Small intestine (tissue), 7 donors: ENCODE measurements around the gene MIEF1. TPM values are rescaled to one million over a fixed set of nuclear protein-coding genes. Genes with fewer than 3 reads are reported as not detected.
A peak's percentile ranks its signal among the peaks of the same experiment; 100 is the strongest.

Source experiments
- DNase-seq, 2 donors: peaks; one replicate each; pipeline versions ENCODE4 v3.0.0 to v3.0.0-alpha.2; 2013
- FAIRE-seq: peaks from 2 replicates; lab custom pipeline; 2012; peaks lifted over from hg19 to GRCh38; lab: Jason Lieb, UNC
- H3K27ac ChIP-seq, 3 donors: one replicate each; pipeline ENCODE4 v1.5.1; 2013; ENCODE audit warnings: low read length in 2 of 3, mild to moderate bottlenecking in 2 of 3, control low read depth in 1 of 3, inconsistent platforms in 1 of 3, low read depth in 1 of 3, moderate library complexity in 1 of 3
- H3K27me3 ChIP-seq, 3 donors: one replicate each; pipeline ENCODE4 v1.6.1; 2013; ENCODE audit warnings: low read length in 3 of 3, inconsistent platforms in 1 of 3; ENCODE audit not compliant: control insufficient read depth in 3 of 3, insufficient read depth in 3 of 3
- H3K36me3 ChIP-seq, 3 donors: one replicate each; pipeline ENCODE4 v1.6.1; 2013; ENCODE audit warnings: low read length in 3 of 3, inconsistent platforms in 1 of 3, low read depth in 1 of 3, mild to moderate bottlenecking in 1 of 3, moderate library complexity in 1 of 3; ENCODE audit not compliant: control insufficient read depth in 3 of 3, insufficient read depth in 2 of 3
- H3K4me1 ChIP-seq, 3 donors: one replicate each; pipeline ENCODE4 v1.6.1; 2013; ENCODE audit warnings: low read length in 2 of 3, inconsistent platforms in 1 of 3, low read depth in 1 of 3, mild to moderate bottlenecking in 1 of 3, moderate library complexity in 1 of 3; ENCODE audit not compliant: control insufficient read depth in 3 of 3, insufficient read depth in 2 of 3
- H3K4me3 ChIP-seq, 3 donors: one replicate each; pipeline ENCODE4 v1.5.1; 2013; ENCODE audit warnings: low read length in 3 of 3, control low read depth in 1 of 3, inconsistent platforms in 1 of 3, low read depth in 1 of 3, mild to moderate bottlenecking in 1 of 3, moderate library complexity in 1 of 3
- H3K9me3 ChIP-seq, 2 donors: one replicate each; pipeline ENCODE4 v1.6.1; 2013; ENCODE audit warnings: low read depth in 1 of 2, low read length in 1 of 2; ENCODE audit not compliant: control insufficient read depth in 2 of 2, insufficient read depth in 1 of 2
- WGBS, 3 donors: extraction: QIAGEN DNeasy Blood & Tissue Kit; methylation state at CpG; one replicate each; pipeline ENCODE4 v1.1.7; 2013; 5-methylcytosine and 5-hydroxymethylcytosine counted together
- polyA plus RNA-seq, 4 donors: library from polyadenylated mRNA; stranded (reverse) in 3 of 4; unstranded in 1 of 4; fragments of 200-250 nt in 3 of 4; fragments of 120-200 nt in 1 of 4; gene quantifications; one replicate each; pipeline versions ENCODE4 v1.2.1 to v1.2.3, GENCODE V29; 2013
- donor health status: healthy with polysubstance abuse.
- donor health status: control.
- donor health status: control.
- donor health status: Bipolar disorder and iron deficiency.
- donor health status: healthy.

The MIEF1 gene
- polyA plus RNA-seq, 4 donors: 12.2 to 37.5 (median 18.7) TPM

DNA sequence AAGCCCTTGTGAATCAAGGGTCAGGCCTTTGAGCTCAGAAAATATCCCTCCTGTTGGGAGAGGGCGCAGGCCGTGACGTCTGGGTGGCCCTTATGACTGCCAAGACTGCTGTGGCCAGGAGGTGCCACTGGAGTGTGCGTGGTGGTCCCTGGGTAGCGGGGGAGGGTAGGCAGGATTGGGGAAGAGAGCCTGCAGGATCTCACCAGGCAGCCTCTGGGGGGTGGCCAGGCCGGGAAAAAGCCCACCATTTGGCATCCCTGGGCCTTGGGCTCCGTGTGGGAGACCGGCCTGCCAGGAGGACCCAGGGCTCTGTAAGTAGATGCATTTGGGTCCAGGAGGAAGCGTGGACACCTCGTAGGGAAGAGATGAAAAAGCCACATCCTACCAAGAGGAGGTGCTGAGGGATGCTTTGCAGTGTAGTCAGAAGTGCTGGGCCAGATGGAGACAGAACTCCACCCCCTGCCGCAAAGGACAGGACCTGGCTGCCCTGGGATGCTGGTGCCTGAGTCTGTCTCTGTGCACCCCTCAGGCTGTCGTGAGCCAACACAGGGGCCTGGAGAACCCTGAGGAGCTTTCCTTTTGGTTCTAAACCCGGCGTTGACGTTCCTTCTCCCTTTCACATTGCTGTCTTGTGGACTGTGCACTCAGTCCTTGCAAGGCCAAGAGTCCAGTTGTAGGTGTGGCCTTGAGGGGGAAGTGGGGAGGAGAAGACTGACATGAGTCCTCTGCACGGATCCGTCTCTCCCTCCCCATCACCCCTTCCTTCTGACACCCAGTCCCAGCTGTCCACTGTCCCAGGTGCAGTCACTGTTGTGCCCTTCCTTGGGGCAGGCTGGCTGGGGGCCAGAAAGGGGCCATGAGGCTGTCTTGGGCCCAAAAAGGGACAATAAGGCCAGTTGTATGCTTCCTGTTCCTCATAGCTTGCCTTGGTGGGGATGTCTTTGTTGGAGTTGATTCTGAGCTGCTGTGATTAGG is 12.7 kb upstream of the MIEF1 start:
- no peaks in the 10 kb centered on the region for H3K9me3 ChIP-seq
- H3K27me3 ChIP-seq: no peaks in the 10 kb centered on the region
- DNase-seq: peak; percentile 76 to 83
- H3K4me3 ChIP-seq: no peak overlapping the region
- WGBS, 3 donors: 66 to 74% (median 69%) methylated on average over 17 of the region's 17 CpGs
- H3K36me3 ChIP-seq: peaks cover 3 to 59% (median 4%) of the 10 kb centered on the region in 3 donors
- peak overlapping the region in 1 of 3 donors; percentile 82 for H3K27ac ChIP-seq
- no peak for FAIRE-seq
- peaks cover 0 to 18% (median 8%) of the 10 kb centered on the region in 3 donors for H3K4me1 ChIP-seq

DNA sequence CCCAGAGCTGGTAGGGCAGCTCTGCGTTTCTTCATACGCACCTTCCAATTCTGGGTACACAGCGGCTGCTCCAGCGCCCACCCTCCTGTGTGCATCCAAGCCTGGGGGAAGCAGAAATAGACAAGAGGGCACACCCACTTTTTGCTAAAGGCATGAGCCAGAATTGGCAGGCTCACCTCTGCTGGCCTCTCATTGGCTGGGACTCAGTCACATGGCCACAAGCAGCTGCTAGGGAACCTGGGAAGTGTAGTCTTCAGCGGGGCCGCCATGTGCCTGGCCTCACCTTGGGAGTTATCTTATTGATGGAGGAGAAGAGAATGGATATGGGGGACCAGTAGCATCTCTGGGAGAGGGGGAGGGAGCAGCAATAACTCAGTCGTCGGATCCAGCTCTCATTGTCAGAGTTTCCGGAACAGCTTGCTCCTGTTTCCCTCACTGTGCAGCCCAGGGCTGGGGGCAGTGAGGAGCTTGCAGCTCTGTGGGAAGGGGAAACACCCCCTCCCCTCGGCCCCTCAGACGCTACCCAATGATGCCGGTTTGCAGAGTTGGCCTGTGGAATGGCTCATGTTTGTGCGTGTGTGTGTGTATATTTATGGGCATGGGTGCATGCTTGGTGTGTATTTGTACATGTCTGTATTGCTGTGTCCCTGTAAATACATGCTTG is 11.8 kb upstream of the MIEF1 start:
- H3K4me1 ChIP-seq: peaks cover 0 to 18% (median 8%) of the 10 kb centered on the region in 3 donors
- no peaks in the 10 kb centered on the region for H3K27me3 ChIP-seq
- no peak overlapping the region for H3K4me3 ChIP-seq
- H3K27ac ChIP-seq: peak overlapping the region in 1 of 3 donors; percentile 82
- no peaks in the 10 kb centered on the region for H3K9me3 ChIP-seq
- peak; percentile 68 to 70 for DNase-seq
- H3K36me3 ChIP-seq: peaks cover 3 to 56% (median 4%) of the 10 kb centered on the region in 3 donors
- FAIRE-seq: no peak
- WGBS, 3 donors: 54 to 73% (median 70%) methylated on average over 13 of the region's 13 CpGs

GRCh38 chr22:39490966-39491680 is 11.0 kb upstream of the MIEF1 start:
- H3K4me3 ChIP-seq: no peak overlapping the region
- DNase-seq: no peak
- no peak for FAIRE-seq
- WGBS, 3 donors: 74 to 83% (median 81%) methylated on average over 7 to 9 of the region's 9 CpGs
- H3K27ac ChIP-seq: no peak overlapping the region
- H3K9me3 ChIP-seq: no peaks in the 10 kb centered on the region
- peaks cover 0 to 18% (median 8%) of the 10 kb centered on the region in 3 donors for H3K4me1 ChIP-seq
- H3K36me3 ChIP-seq: peaks cover 3 to 56% (median 4%) of the 10 kb centered on the region in 3 donors
- H3K27me3 ChIP-seq: no peaks in the 10 kb centered on the region

- FAIRE-seq (no peak), DNase-seq (no peak)
- H3K27ac ChIP-seq: no peak overlapping the region
- H3K27me3 ChIP-seq: no peaks in the 10 kb centered on the region
- peaks cover 3 to 56% (median 4%) of the 10 kb centered on the region in 3 donors for H3K36me3 ChIP-seq
- H3K9me3 ChIP-seq: no peaks in the 10 kb centered on the region
- no peak overlapping the region for H3K4me3 ChIP-seq
- H3K4me1 ChIP-seq: peaks cover 0 to 21% (median 8%) of the 10 kb centered on the region in 3 donors
- 88 to 91% (median 89%) methylated on average over 6 of the region's 6 CpGs for WGBS, 3 donors
Observed at GRCh38 chr22:39491696-39492095, 10.4 kb upstream of the MIEF1 start.

- H3K27ac ChIP-seq: no peak overlapping the region
Observed at GRCh38 chr22:39492186-39492585, 9.9 kb upstream of the MIEF1 start.

DNA sequence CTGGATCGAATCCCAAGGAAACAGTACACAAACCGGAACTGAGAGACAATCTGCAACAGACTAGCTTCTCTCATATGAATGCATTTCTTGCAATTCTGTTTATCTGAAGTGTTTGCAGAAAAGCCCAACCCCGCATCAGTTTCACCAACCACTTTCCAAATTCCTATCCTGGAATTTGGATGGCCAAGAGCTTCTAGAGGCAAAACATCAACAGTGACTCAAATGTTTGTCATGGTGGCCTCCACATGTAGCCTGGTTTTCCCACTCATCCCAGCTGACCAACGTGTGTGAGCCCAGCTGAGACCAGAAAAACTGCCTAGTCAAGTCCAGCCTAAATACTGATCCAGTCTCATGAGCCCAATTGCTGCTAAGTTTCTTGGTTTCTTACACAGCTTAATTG is 8.3 kb upstream of the MIEF1 start:
- Histone ChIP-seq H3K27ac (no peak overlapping the region), H3K4me1 (peaks cover 0 to 21% (median 7%) of the 10 kb centered on the region in 3 donors), H3K27me3 (no peaks in the 10 kb centered on the region), H3K4me3 (no peak overlapping the region), H3K9me3 (no peaks in the 10 kb centered on the region), H3K36me3 (peaks cover 0 to 38% (median 4%) of the 10 kb centered on the region in 3 donors)
- no peak for FAIRE-seq
- no peak for DNase-seq
- WGBS, 3 donors: 56 to 69% (median 61%) methylated on average over 4 of the region's 4 CpGs

More at GRCh38 chr22:39492186-39492585, 9.9 kb upstream of the MIEF1 start:
- WGBS, 3 donors: 67 to 82% (median 77%) methylated on average over 3 of the region's 3 CpGs
- H3K36me3 ChIP-seq: peaks cover 3 to 52% (median 4%) of the 10 kb centered on the region in 3 donors
- H3K27me3 ChIP-seq: no peaks in the 10 kb centered on the region
- H3K4me1 ChIP-seq: peaks cover 0 to 21% (median 8%) of the 10 kb centered on the region in 3 donors
- FAIRE-seq: no peak
- no peaks in the 10 kb centered on the region for H3K9me3 ChIP-seq
- H3K4me3 ChIP-seq: no peak overlapping the region
- DNase-seq: no peak

GRCh38 chr22:39494471-39495120 is 7.5 kb upstream of the MIEF1 start:
- WGBS, 3 donors: 76 to 80% (median 79%) methylated on average over 10 of the region's 10 CpGs
- Histone ChIP-seq H3K27me3 (no peaks in the 10 kb centered on the region), H3K4me1 (peaks cover 0 to 12% (median 2%) of the 10 kb centered on the region in 3 donors), H3K36me3 (peaks cover 0 to 30% (median 4%) of the 10 kb centered on the region in 3 donors), H3K4me3 (no peak overlapping the region), H3K27ac (no peak overlapping the region), H3K9me3 (no peaks in the 10 kb centered on the region)
- FAIRE-seq (no peak), DNase-seq (no peak)
